HG03460 (cell line): Measurements from ENCODE around the gene PAEP.

Source experiments
- ATAC-seq: cut with Tn5 transposase; IDR thresholded peaks from one replicate; pipeline ENCODE4 v1.9.1; 2021; ENCODE audit not compliant: unreplicated experiment

The PAEP gene

DNA sequence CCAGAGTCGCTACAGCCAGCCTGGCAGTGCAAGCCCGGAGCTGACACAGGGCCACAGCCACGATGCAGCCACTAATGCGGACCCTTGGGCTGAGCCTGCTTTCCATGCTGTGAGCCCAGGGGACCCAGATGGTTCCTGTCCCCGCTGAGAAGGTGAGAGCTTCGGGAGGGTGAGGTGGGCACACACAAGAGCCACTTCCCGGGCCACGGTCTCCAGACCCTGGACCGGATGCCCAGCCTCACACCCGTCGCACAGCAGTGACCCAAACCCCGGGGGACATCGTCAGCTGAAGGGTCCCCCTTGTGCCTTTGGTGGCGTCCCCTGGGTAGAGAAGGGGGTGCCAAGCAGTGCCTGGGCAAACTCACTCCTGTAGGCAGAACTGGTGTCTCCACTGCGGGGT lies 13.4 kb downstream of the PAEP start:
- ATAC-seq: no peak

DNA sequence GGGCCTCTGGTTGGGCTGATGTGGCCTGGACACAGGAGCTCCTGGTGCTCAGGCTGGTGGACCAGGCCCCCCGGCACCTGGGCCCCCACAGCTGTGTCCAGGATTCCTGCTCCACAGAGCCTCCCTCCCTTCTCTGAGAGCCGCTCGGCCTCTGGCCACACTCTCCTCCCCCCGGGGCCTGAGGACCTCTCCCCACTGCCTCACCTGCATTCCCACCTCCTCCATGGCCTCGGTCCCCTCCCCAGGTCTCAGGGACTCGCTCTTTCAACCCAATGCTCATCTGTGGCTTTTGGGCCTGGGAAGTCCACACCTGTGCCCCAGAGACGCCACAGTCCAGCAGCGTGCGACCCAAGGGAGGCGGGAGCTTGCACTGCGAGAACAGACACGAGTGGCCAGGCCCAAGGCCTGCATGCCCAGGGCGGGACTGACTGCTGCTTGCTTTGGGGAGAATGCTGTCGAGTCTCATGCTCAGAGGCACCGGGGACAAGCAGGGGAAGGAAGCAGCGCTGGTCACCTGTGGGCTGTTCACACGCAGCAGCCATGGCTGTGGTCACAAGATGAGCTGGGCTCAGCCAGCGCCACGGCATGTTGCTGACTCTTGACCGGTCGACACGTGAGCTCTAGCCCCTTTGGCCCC lies 14.6 kb downstream of the PAEP start:
- ATAC-seq: no peak

DNA sequence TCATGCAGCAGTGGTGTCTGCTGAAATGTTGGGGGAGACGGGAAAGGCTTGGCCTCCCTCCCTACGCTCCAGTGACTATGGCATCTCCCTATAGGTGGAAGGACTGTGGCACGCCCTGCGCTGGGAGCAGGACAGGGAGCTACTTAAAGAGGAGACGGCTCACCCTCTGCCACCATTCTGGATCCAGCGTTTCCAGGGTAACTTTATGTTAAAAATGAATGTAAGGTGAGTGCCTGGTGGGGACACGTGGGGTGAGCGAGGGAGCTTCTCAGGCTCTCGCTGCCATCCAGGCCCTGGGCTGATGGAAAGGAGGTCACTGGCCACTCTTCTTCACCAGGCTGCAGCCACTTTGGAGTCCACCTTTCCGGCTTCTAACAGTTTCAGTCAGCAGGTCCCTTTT lies 15.7 kb downstream of the PAEP start:
- no peak for ATAC-seq

DNA sequence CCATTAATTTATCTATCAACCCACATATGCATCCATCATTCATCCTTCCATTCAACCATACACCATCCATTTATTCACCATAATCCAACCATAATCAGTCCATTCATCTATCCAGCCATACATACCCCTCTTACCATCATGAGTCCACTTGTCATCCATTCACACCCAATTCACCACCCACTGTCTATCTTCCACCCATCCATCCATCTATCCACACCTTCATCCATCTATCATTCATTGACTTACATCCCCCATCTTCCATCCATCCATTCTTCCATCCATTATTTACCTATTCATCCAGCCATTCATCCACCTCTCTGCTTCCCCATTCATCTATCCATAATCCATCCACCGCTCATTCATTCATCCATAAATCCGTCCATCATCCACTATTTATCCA lies 17.8 kb downstream of the PAEP start:
- no peak for ATAC-seq

DNA sequence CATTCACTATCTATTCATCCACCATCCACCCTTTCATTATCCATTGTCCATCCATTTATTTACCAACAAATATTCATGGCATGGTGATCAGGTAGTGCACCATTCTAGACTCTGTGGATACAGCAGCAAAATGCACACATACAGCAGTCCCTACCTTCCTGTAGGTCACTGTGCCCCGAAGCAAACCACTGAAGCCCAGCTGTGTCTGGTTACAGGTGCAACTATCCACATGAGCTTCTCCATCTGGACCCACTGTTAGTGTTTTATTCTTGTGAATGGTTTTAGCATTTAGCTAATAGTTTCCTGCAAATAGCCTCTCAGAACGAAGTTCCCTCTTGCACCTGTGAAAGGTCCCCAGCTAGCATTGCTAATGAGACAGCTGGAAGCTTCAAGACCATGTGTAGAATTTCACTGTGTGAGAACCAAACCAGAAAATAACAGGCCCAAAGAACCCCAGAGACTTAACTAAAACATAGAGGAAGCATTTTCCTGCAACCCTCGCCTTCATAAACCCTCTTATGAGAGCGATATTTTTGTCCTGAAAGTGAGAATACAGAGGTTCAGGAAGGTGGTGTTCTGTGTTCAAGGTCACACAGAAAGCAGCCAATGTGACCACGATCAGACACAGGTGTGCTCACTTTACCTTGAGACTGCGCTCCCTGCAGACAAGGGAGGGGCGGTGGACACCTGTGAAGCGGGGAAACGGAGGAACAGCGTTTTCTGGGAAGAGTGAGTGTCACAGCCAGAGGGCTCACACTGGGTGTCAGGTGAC lies 18.5 kb downstream of the PAEP start:
- no peak for ATAC-seq

DNA sequence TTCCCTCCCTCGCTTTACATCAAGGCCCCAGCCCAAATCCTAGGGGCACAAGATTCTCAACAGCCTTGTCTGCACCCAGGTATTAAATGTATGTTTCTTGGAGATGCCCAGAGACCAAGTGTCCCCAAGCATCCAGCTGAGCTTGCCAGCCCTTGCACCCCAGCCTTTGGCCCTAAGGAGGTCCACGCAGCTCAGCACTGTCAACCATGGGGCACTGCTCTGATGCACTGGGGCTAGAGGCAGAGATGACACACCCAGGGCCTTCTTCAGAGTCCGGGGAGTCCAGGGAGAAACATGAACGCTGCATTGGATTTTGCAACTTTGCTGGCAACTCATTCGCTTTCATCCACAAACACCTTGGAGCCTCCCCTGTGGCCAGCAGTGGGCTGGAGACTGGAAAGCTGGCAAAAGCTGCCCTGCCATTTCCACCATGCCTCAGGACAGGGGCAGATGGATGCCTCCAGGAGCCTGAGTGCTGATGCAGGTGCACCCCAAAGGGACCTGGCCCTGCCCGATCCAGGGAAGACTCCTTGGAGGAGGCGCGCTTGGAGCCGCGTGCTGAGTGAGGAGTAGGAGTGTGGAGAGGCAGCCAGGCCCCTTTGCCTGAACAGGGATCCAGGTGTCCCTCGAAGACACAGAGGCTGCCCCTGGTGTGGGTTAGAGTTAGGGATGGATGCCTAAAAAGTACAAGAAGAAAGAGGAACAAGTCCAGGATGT lies 19.3 kb downstream of the PAEP start:
- ATAC-seq: no peak

DNA sequence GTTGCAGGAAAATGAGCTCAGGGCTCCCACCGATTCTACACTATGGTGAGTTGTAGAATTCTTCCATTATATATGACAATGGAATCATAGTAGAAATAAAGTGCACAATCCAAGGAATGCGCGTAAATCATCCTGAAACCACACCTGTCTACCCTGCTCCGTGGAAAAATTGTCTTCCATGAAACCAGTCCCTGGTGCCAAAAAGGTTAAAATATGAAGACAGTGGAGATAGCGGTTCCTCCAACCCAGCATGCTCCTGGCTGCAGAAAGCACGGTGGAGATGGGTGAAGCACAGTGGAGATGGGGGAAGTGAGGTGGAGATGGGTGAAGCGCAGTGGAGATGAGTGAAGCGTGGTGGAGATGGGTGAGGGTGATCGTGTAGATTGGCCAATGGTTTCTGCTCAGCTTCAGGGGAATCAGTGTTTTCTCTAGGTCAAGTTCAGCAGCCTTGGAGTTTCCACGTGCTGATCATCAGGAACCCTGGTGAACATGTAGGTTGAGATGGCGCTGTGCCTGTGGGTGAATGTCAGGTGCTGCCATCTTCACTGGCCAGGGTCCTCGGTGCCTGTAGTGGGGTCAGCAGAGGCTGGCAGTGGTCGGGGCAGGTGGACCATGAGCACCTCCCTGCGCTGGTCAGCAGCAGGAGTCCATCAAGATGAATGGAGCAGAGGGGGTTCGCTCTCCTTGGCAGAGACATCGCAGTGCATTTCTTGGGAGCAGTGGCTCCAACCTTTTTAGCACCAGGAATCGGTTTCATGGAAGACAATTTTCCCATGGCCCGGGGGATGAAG lies 20.3 kb downstream of the PAEP start:
- ATAC-seq: no peak

DNA sequence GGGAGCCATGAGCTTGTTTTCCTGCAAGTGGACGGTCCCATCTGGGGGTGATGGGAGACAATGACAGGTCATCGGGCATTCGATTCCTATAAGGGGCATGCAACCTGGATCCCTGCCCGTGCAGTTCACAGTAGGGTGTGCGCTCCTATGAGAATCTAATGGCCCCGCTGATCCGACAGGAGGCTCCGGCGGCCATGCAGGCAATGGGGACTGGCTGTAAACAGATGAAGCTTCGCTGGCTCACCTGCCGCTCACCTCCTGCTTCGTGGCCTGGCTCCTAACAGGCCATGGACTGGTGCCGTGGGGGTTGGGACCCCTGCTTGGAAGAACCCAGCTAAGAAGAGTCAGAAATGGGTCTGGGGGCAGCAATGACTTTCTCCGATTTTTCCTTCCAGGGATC lies 21.0 kb downstream of the PAEP start:
- no peak for ATAC-seq

DNA sequence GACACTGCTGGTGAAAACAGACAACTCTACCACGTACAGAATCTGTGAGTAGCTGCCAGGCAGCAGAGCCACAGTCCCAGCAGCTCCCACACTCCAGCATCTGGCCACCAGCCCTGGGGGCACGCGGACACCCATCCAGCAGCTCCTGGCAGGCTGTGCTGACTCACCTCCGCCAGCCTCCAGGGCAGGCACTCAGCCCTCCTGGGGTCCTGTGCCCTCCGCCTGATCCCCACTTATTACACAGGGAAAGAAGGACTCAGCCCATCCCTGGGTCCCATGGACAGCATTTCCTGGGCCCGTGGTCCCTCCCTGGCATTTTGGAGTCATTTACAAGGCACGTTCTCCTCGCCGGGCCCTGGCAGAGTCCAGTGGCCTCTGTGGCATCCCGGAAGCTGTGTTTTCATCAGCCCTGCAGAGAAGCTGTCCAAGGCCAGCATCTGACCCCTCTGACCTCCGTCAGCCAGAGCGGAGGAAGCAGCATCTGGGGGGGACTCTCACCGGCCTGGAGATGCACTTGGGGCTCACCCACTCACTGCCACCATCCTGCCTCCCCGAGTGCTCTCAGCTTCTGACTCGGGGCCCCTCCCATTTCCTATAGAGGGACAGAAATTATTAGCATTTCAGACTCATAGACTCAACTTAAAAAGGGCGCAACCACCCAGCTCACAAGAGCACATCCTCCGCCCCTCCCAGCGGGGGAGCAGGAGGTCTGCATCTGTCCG lies 21.6 kb downstream of the PAEP start:
- ATAC-seq: no peak

DNA sequence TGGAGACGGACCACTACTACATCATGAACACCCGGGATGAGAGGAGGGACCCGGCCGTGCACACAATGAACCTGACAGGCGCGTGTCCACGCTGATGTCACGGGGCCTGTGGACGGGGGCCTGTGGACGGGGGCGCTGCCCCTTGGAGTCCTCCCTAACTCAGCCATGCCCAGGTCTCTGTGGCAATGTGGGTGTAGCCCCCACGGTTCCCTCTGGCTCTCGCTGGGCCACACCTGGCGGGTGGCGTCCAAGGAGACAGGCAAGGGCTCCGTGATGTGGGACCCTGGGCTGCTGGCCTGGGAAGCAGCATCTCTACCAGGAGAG lies 22.1 kb downstream of the PAEP start:
- no peak for ATAC-seq

DNA sequence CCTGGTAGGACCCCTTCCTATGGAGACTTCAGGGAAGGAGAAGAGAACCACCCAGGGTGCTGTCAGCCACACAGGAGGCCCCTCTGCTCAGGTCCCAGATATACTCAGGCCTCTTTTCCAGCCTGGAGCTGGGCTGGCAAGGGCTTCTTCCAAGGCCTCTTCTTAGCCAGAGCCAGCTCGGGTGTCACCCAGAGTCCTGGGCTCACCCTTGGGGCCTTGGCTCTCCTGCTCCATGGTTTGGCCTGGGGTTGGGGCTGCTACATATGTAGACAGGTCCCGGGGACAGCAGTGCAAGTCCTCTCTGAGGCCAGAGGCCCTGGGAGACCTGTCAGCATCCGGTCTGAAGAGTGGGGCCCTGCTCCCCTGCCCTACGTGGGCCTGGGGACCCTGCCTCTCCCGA lies 22.8 kb downstream of the PAEP start:
- ATAC-seq: no peak

DNA sequence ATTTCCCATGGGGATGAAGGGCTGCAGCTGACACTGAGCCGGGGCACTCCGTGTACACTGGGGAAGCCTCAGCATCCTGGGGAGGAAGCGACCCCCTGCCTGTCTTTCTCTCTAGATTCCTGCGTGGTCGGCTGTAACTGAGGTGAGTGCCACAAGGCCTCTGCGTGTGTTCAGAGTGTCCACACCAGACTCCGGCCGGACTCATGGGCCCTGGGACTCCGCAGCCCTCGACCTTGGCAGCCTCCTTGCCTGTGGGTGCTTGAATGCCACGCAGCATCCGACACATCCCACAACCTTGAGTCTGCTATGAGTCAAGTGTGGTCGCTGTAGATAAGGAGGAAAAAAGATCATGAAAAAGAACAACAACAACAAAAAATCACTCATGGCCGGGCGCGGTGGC lies 23.4 kb downstream of the PAEP start:
- ATAC-seq: no peak

DNA sequence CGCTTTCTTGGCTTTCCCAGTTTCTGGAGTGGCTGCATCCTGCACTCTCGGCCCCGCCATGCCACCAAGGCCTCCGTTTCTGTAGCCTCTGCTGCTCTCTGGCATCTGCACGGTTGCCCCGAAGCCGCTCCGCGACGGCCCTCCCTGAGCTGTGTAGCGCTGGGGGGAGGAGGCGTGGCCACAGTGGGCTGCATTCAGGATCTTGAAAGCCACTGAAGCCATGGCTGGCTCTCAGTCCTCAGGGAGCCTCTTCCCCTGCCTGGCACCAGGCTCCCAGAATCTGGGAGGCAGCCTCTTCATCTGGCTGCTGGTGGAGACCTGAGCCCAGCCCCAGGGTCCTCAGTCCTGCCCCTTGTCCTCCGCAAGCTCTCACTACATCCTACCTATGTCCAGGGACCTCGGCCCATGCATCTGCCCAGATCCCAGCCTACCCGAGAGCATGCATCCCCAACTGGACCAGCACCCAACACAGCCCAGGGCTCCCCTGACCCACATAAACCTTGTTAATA lies 25.1 kb downstream of the PAEP start:
- no peak for ATAC-seq

DNA sequence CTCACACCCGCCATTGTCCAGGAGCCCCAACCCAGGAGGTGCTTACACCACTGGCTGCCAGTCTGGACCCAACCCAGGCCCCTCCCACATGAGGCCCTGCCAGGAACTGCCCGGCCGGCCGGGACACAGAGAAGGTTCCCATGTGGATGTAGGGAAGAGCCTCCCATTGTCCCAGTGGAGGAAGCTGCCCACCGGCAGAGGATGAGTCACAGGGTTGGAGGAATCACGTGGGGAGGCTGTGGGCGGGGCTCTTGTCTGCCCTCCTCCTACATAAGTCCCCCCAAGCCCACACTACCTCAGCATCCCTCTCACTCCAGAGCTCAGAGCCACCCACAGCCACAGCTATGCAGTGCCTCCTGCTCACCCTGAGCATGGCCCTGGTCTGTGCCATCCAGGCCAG lies 26.1 kb downstream of the PAEP start:
- no peak for ATAC-seq

DNA sequence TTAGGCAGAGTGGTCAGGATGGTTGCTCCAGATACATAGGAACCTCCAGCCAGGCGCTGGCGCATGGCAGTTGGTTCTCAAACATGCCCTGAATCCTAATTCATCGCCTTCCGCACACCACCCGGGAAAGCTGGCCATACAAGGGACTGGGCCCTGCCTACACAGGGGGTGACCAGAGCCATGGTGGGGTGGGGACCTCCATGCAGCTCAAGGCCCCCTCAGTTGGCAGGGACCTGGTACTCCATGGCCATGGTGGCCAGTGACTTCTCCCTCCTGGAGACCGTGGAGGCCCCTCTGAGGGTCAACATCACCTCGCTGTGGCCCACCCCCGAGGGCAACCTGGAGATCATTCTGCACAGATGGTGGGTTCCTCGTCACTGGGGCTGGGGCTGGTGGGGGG lies 26.8 kb downstream of the PAEP start:
- ATAC-seq: no peak

DNA sequence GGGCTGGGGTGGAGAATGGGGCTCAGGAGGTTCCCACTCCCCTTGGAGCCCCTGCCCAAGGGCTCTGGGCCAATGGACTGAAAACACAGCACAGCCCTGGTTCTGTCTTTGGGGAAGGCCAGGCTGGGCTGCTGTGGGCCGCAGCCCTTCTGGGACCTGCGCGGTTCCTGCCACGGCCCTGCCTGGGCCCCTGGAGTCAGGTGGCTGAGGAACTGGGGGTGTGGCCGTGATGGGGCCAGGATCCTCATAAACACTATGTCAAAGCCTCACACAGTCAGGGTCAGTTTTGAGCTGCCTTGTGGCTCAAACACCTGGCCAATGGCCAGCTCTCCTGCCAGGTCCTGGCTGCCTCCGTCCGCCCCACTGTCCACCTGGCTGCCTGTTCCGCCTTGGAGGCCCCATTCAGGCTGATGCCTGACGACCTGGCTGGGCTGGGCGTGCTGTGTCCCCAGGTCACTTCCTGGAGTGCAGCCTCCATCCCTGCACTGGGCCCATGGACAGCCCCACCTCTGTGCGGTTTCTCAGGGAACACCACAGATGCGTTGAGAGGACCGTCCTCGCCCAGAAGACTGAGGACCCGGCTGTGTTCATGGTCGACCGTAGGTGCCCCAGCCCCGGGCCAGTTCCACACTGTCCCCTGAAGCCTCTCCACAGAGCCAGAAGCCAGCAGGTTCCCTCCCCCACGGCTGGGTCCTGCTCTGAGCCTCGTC lies 27.5 kb downstream of the PAEP start:
- no peak for ATAC-seq

DNA sequence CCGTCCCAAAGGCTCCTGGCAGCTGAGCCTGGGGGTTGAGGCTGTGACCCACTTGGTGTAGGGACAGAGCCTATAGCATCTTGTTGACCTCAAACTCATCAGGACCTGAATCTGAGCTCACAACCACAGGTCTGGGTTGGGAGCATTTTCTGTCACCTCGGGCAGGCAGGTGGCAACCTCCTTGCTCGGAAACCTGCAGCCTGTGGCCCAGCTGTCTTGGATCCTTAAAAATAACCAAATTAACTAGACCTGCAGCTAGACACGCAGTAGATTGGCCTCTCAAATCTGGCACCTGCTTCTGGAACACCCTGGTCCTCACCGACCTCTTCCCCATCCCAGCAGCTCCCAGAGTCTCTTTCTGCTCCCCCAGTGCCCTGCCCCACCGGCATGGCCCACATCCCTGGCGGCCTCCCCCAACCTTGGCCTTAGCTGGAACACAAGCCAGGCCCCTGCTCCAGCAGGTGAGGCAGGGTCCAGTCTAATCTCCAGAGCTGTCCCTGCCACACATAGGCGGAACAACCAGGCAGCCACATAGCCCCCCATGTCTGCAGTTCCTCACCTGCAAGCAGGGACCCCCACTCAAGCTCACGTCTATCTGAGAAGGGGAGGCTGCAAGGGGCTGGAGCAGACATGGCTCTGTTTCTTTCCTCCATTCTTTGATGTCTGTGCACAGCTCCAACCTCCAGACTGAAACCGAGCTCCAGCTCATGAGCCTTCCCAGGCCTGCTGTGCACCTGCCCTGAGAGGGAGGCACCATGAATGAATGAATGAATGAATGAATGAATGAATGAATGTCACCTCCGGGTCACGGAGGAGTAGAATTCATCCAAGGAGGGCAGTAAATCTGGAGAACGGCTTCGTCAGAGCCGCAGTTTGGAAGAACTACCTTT lies 28.3 kb downstream of the PAEP start:
- ATAC-seq: no peak

DNA sequence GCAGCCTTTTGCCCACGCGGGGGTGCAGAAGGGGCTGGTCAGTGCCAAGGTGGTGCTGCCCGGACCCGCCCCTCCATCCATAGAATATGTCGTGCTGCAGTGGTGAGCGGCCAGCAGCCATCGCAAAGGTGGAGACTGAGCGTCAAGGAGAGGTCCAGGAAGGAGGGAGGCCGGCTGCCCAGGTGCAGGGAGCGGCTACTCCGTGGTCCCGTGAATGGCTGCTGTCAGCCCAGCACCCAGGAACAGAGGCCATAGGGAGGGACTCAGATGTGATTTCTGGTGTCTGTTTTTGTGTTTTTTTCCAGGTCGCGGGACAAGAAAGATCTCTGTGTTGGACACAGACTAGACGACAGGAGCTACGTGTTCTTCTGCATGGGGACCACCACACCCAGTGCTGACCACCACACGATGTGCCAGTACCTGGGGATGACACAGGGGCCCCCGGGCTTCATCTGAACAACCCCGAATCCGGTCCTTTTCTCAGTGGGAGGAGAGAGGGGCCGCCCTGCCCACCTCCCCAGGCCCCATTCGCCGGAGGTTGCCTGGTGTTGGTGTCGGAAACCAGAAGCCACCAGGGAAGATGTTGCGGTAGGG lies 29.0 kb downstream of the PAEP start:
- ATAC-seq: no peak
